GM12865 (cell line): ENCODE data around the gene EXOG.
A peak's percentile ranks its signal among the peaks of the same experiment; 100 is the strongest.

ENCODE experiments used
- DNase-seq: peaks from one replicate; pipeline ENCODE4 v3.0.0; 2010; ENCODE audit warnings: low read depth
- H3K4me3 ChIP-seq: 2 replicates; pipeline ENCODE4 v1.5.1; 2011; ENCODE audit warnings: mild to moderate bottlenecking, low read depth, low read length, control low read depth
- TF ChIP-seq, protein P1 (sequence below): IDR thresholded peaks from 2 replicates; pipeline ENCODE4 v1.5.1; 2011; ENCODE audit warnings: low read length, control low read depth, low read depth, inconsistent platforms; ENCODE audit not compliant: insufficient read depth; ENCODE audit errors: missing control alignments

The EXOG gene, protein sequence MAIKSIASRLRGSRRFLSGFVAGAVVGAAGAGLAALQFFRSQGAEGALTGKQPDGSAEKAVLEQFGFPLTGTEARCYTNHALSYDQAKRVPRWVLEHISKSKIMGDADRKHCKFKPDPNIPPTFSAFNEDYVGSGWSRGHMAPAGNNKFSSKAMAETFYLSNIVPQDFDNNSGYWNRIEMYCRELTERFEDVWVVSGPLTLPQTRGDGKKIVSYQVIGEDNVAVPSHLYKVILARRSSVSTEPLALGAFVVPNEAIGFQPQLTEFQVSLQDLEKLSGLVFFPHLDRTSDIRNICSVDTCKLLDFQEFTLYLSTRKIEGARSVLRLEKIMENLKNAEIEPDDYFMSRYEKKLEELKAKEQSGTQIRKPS

DNA sequence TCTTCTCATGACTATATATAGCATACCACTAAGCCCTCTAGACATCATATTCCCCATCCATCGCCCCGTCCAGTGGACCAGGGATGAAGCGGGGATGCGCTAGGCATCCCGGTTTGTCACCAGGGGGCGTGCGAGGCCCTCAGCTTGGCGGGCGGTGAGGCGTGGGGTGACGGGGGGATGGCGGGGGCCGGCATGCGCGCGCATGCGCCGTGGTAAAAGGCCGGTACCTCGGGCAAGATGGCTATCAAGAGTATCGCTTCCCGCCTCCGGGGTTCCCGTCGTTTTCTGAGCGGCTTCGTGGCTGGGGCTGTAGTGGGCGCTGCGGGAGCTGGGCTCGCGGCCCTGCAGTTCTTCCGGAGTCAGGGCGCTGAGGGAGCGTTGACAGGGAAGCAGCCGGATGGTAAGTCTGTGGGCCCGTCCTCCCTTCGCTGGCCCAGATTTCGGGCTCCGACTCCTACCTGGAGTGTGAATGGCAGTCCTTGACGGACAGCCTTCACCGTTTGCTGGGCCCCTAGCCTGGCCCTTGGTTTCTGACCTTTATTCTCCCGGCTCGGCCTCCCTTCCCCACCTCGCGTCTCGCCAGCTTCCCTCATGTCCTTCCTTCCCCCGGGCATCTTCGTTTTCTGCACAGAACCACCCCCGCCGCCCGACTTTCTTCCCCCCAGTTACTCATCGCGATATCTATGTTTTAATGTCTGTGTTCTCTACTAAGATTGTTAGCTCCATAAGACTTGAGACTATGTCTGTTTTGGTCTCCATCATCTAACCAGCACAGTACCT is at the start of gene EXOG:
EXOG (plus strand) TSS at position 210 of the 780 bp plus-strand sequence; CDS start at position 238, 28 bp downstream.
- TF ChIP-seq, protein P1, sequence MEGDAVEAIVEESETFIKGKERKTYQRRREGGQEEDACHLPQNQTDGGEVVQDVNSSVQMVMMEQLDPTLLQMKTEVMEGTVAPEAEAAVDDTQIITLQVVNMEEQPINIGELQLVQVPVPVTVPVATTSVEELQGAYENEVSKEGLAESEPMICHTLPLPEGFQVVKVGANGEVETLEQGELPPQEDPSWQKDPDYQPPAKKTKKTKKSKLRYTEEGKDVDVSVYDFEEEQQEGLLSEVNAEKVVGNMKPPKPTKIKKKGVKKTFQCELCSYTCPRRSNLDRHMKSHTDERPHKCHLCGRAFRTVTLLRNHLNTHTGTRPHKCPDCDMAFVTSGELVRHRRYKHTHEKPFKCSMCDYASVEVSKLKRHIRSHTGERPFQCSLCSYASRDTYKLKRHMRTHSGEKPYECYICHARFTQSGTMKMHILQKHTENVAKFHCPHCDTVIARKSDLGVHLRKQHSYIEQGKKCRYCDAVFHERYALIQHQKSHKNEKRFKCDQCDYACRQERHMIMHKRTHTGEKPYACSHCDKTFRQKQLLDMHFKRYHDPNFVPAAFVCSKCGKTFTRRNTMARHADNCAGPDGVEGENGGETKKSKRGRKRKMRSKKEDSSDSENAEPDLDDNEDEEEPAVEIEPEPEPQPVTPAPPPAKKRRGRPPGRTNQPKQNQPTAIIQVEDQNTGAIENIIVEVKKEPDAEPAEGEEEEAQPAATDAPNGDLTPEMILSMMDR: peak; percentile 94
- peak; percentile 96 for DNase-seq
- peak within 1 kb of the TSS; percentile 78 for H3K4me3 ChIP-seq

DNA sequence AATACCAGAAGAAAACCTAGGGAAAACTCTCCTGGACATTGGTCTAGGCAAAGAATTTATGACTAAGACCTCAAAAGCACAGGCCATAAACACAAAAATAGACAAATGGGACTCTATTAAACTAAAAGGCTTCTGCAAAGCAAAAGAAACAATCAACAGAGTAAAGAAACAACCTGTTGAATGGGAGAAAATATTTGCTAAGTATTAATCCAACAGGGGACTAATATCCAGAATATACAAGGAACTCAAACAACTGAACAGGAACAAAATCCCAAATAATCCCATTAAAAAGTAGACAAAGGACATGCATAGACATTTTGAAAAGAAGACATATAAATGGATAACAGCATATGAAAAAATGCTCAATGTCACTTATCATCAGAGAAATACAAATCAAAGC is 49.3 kb upstream of the EXOG start:
- H3K4me3 ChIP-seq: no peak overlapping the region
- DNase-seq: no peak
- TF ChIP-seq, protein P1: no peak

DNA sequence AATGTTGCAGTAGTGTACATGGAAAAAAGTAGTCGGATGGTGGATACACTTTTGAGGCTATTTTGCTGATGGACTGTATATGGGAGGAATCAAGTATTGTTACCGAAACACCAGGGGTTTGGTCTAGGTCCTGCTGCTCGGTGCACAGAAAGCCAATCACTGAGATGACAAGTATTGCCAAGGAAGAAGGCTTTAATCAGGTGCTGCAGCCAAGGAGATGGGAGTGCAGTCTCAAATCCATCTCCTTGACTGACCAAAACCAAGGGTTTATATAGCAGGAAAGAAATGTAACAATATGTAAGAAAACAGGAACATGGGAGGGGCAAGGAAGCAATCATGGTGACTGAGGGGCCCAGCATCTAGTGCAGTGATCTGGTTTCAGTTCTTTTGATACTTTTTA is 45.3 kb upstream of the EXOG start:
- no peak for DNase-seq
- TF ChIP-seq, protein P1: no peak
- no peak overlapping the region for H3K4me3 ChIP-seq

DNA sequence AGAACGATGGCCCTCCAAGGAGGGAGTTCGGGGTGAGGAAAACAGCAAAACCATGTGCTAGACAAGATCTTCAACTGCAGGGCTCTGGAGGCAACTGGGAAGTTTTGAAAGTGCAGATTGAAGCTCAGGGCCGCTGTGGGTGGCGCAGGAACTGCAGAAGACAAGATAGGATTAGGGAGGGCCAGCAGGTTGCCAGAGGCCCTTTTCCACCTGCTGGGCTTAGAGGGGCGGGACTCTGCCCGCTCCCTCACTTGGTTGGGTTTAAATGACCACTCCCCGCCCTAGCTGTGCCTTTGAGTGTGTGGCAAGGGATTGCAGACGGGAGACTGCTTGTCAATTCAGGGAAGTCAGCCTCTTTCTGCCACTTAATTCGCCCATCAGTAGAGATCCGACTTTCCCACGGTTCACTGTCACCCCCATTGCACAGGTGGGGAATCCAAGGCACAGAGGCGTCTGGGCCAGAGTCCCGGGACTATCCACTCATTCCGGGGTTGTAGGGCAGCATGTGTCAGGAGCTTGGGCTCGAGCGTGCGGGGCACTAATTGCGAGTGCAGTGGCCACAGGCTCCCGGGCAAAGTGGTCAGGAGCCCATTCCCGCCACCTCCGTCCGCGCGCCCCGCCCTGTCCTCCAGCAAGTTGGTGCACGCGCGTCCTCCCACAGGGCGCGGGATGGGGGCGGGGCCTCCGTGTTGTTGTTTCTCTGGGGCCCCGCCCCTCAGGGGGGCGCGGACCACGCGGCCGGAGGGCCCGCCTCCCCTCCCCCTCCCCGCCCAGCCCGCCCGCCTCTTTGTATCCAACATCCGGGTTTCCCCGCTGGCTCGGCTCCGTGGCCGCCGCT is 42.8 kb upstream of the EXOG start, which contains the start of gene ACVR2B:
ACVR2B (plus strand) TSS at position 816 of the 838 bp plus-strand sequence. CDS start 433 bp downstream, outside the sequence.
- TF ChIP-seq, protein P1: no peak
- peak; percentile 85 for DNase-seq
- peak within 1 kb of the TSS; percentile 71 for H3K4me3 ChIP-seq

DNA sequence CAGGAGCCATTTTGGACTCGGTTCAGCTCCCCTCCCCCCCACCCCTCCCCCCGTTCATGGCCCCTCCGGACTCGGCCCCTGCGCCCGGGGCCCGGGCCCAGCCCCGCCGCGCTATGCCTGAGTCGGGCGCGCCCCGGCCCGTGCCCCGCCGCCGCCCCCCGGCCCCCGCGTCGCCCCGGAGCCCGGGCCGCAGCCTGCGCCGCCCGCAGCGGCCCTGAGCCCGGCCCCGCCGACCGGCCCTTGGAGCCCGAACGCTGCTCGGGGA is 42.3 kb upstream of the EXOG start:
- H3K4me3 ChIP-seq: peak overlapping the region; percentile 71
- no peak for DNase-seq
- TF ChIP-seq, protein P1: no peak

DNA sequence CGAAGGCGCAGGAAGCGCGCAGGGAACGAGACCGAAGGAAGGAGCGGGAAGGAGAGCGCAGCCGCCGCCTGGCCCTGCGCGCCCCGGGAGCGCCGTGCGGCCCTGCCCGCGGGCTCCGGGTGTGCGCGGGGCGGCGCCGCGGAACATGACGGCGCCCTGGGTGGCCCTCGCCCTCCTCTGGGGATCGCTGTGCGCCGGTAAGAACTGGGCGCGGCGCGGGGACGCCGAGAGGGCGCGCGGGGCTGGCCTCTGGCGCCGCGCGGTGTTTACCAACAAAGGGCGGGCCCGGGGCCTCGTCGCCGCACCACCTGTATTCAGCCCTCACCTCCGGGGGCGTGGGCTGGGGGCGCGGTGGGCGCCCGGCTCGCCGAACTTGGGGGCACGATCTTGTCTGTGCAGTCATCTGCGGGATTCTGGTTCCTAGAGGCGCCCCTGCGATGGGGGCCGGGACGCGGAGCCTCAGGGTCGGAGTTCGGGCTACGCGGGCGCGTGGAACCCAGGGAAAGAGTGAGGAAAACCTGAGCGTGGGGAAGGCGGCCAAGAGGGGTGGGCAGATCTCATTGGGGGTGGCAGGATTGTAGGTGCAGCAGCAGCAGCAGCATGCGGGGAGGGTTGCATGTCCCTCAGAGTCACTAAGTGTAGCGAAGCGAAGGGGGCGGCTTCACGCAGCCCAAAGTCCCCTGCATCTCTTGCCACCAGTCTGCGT is 41.8 kb upstream of the EXOG start:
- TF ChIP-seq, protein P1: no peak
- DNase-seq: peak; percentile 48
- H3K4me3 ChIP-seq: peak overlapping the region; percentile 71
